Cardiac fibroblast (primary cell): ENCODE results near the gene GRM5.

ENCODE experiments used
- DNase-seq, 2 donors: peaks; one replicate each; pipeline versions ENCODE4 v3.0.0 to v3.0.0-alpha.2; 2010; ENCODE audit warnings: low read depth in 2 of 2
- H3K4me3 ChIP-seq, 2 donors: replicated peaks in 1 of 2; 1 replicate in 1 of 2; 2 replicates in 1 of 2; pipeline ENCODE4 v1.5.1; 2011; ENCODE audit warnings: low read depth in 2 of 2, low read length in 2 of 2, mild to moderate bottlenecking in 2 of 2, moderate library complexity in 1 of 2
- TF ChIP-seq, protein P1 (sequence below): IDR thresholded peaks from one replicate; pipeline ENCODE4 v1.5.1; 2011; ENCODE audit warnings: low read depth, mild to moderate bottlenecking, low read length, inconsistent platforms

The GRM5 gene

DNA sequence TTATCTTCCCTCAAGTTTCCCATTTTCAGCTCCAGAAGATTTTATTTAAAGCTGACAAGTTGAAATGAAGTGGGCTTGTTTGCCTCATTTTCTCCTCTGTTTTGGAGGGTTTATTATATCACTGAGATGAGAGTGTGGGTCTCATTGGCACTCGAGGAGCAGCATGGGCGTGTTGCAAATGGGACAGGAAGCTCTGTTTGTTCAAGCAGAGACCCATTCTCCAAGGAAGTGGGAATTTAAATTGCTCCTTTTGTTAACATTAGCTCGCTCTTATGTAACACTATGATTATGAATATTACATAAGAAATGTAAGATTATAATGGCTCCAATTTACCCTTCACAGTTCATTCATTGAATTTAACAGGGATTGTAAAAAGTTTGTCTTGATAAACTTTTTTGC lies 410.6 kb downstream of the GRM5 start:
- TF ChIP-seq, protein P1, sequence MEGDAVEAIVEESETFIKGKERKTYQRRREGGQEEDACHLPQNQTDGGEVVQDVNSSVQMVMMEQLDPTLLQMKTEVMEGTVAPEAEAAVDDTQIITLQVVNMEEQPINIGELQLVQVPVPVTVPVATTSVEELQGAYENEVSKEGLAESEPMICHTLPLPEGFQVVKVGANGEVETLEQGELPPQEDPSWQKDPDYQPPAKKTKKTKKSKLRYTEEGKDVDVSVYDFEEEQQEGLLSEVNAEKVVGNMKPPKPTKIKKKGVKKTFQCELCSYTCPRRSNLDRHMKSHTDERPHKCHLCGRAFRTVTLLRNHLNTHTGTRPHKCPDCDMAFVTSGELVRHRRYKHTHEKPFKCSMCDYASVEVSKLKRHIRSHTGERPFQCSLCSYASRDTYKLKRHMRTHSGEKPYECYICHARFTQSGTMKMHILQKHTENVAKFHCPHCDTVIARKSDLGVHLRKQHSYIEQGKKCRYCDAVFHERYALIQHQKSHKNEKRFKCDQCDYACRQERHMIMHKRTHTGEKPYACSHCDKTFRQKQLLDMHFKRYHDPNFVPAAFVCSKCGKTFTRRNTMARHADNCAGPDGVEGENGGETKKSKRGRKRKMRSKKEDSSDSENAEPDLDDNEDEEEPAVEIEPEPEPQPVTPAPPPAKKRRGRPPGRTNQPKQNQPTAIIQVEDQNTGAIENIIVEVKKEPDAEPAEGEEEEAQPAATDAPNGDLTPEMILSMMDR: no peak
- DNase-seq: no peak
- no peak overlapping the region for H3K4me3 ChIP-seq

DNA sequence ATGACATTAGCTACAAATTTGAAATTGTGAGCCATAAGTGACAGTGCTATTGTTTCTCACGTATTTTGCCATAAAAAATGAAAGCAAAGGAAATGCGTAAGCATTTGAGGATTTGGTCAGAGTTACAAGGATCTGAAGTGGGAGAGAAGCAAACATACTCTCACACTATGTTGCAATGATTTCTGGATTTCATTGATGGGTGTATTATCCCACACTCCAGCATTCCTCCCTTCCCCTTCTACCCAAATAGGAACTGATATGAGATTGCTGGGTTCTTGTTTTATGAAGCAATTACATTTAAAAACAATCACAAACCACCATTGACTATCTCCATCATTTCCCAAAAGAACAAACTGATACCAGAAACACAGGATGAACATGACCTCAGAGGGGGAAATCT lies 414.2 kb downstream of the GRM5 start:
- H3K4me3 ChIP-seq: no peak overlapping the region
- peak; percentile 22 to 26 for DNase-seq
- TF ChIP-seq, protein P1: no peak

DNA sequence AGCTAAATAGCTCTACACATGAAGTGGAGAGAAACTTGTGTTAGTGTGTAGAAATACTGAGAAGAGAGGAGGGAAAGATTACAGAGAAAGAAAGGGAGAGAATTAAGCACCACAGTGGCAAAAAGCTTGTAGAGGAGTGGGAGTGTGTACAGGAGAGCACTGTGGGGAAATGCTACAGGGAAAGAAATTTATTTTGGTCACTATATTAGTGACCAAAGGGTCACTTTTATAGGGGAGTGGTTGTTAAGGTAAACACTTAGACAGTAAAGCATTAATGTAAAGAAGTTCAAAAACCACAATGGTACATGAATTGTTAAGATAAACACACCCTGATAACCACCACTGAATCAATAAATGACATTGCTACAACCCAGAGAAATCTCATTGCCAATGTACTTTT lies 421.1 kb downstream of the GRM5 start:
- TF ChIP-seq, protein P1: no peak
- H3K4me3 ChIP-seq: no peak overlapping the region
- no peak for DNase-seq

DNA sequence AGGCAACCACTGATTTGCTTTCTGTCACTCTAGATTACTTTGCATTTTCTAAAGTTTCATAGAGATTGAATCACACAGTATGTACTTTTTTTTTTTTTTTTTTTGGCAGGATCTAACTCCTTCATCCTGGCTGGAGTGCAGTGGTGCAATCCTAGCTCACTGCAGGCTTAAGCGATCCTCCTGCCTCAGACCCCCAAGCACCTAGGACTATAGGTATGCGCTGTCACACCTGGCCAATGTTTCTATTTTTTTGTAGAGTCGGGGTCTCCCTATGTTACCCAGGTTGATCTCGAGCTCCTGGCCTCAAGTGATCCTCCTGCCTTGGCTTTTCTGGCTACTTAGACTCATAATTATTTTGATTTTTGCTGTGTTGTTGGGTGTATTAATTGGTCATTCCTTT lies 433.6 kb downstream of the GRM5 start:
- no peak overlapping the region for H3K4me3 ChIP-seq
- TF ChIP-seq, protein P1: no peak
- DNase-seq: no peak

DNA sequence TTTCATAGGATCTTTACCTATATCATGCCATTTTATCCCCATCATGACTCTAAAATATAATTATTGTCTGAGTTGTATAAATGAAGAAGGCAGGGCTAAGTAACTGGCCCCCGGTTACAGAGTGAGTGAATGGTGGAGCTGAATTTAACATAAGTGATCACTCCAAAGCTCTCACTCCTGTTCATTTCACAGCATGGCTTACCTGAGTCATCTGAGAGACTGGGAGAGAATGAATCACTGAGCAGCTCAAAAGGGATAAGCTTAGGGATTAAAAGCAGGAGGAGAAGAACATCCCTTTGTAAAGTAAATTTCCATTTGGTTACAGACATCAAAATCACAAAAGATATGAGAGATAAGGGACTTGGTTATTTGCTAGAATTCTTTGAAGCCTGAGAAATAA lies 434.3 kb downstream of the GRM5 start:
- DNase-seq: peak in 1 of 2 donors; percentile 8
- H3K4me3 ChIP-seq: no peak overlapping the region
- TF ChIP-seq, protein P1: no peak

DNA sequence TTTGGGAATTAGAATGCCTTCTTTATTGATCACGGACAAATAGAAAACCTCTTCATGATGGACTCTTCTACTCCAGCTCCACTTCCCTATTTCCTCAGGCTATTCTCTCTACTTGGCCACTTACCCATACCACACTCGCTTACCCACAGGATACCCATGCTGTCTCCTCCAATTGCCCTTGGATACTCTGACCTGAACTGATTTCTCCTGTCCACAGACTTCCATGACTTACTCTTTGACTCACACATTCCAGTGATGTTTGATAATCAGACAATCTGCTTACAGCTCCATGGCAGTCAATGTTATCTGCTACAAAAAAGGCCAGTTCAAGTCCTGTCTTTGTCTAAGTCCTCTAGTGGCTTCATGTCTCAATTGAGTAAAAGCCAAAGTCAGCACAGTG lies 436.3 kb downstream of the GRM5 start:
- TF ChIP-seq, protein P1: no peak
- no peak overlapping the region for H3K4me3 ChIP-seq
- no peak for DNase-seq

DNA sequence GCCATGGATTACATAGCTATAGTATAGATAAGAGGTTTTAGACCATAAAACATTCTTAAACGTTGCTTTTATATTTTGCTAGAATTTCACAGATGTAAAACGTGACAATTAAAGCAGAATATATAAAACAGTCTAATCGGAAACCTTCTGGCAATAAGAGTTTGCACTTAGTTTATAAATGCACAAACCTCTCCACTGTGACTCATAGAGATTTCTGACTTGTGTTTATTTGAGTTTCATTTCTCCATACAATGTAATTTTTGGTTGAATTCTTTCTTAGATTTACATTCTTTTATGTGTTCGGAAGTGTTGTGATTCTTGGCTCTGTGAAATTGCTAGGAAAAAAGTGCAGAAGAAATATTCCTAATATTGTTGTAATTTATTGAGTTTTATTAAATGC lies 439.6 kb downstream of the GRM5 start:
- TF ChIP-seq, protein P1: no peak
- no peak for DNase-seq
- H3K4me3 ChIP-seq: no peak overlapping the region
